Loucy (cell line): ENCODE results near the gene ZNF69.

ENCODE experiments used
- H2AFZ ChIP-seq: fragments of 200-600 bp; sonication (generic); 2 replicates; pipeline ENCODE4 v1.6.0; 2016; ENCODE audit warnings: antibody characterized with exemption, mild to moderate bottlenecking, low read length, moderate library complexity
- H3F3A ChIP-seq: fragments of 200-600 bp; 2 replicates; pipeline ENCODE4 v1.6.0; 2016; ENCODE audit warnings: antibody characterized with exemption, low read depth, mild to moderate bottlenecking
- H3K27me3 ChIP-seq: fragments of 200-600 bp; sonication (generic); 2 replicates; pipeline ENCODE4 v1.6.1; 2014; ENCODE audit warnings: low read length, mild to moderate bottlenecking; ENCODE audit not compliant: insufficient read depth, poor library complexity, severe bottlenecking
- H3K36me3 ChIP-seq: fragments of 200-600 bp; sonication (generic); 2 replicates; pipeline ENCODE4 v1.6.1; 2016; ENCODE audit warnings: low read length; ENCODE audit not compliant: insufficient read depth
- H3K4me1 ChIP-seq: fragments of 200-600 bp; sonication (generic); 2 replicates; pipeline ENCODE4 v1.5.1; 2014; ENCODE audit warnings: low read length, mild to moderate bottlenecking; ENCODE audit not compliant: insufficient read depth, poor library complexity, severe bottlenecking
- H3K4me2 ChIP-seq: fragments of 200-600 bp; sonication (generic); 2 replicates; pipeline ENCODE4 v1.6.0; 2014; ENCODE audit warnings: antibody characterized with exemption, low read length, low read depth, mild to moderate bottlenecking; ENCODE audit not compliant: poor library complexity, severe bottlenecking
- H3K4me3 ChIP-seq: fragments of 200-600 bp; sonication (generic); 2 replicates; pipeline ENCODE4 v1.5.1; 2014; ENCODE audit warnings: low read length, mild to moderate bottlenecking, mixed read lengths; ENCODE audit not compliant: poor library complexity, severe bottlenecking
- H3K79me2 ChIP-seq: fragments of 200-600 bp; sonication (generic); 2 replicates; pipeline ENCODE4 v1.6.1; 2014; ENCODE audit warnings: low read length; ENCODE audit not compliant: insufficient read depth
- H3K9ac ChIP-seq: fragments of 200-600 bp; sonication (generic); 2 replicates; pipeline ENCODE4 v1.6.0; 2014; ENCODE audit warnings: mild to moderate bottlenecking, low read depth, low read length, moderate library complexity; ENCODE audit not compliant: poor library complexity, severe bottlenecking
- H3K9me2 ChIP-seq: fragments of 200-600 bp; sonication (generic); replicated peaks from 2 replicates; pipeline ENCODE4 v1.6.1; 2016; ENCODE audit warnings: low read depth, low read length, mixed read lengths
- H3K9me3 ChIP-seq: fragments of 200-600 bp; sonication (generic); 2 replicates; pipeline ENCODE4 v1.6.1; 2014; ENCODE audit warnings: mild to moderate bottlenecking, antibody characterized with exemption, low read length, low read depth; ENCODE audit not compliant: insufficient read depth
- H4K20me1 ChIP-seq: fragments of 200-600 bp; sonication (generic); 2 replicates; pipeline ENCODE4 v1.6.0; 2014; ENCODE audit warnings: antibody characterized with exemption, low read length, mild to moderate bottlenecking; ENCODE audit not compliant: insufficient read depth, poor library complexity, severe bottlenecking
- EZH2phosphoT487 ChIP-seq: fragments of 200-600 bp; IDR thresholded peaks from 2 replicates; pipeline ENCODE4 v1.6.1; 2018; ENCODE audit warnings: antibody characterized with exemption, mild to moderate bottlenecking, moderate library complexity, borderline replicate concordance
- TF ChIP-seq, protein P1 (sequence below): fragments of 200-600 bp; sonication (generic); conservative IDR thresholded peaks from 2 replicates; pipeline ENCODE4 v1.5.1; 2014; ENCODE audit warnings: mild to moderate bottlenecking, antibody characterized with exemption, low read length

ZNF69 gene

DNA sequence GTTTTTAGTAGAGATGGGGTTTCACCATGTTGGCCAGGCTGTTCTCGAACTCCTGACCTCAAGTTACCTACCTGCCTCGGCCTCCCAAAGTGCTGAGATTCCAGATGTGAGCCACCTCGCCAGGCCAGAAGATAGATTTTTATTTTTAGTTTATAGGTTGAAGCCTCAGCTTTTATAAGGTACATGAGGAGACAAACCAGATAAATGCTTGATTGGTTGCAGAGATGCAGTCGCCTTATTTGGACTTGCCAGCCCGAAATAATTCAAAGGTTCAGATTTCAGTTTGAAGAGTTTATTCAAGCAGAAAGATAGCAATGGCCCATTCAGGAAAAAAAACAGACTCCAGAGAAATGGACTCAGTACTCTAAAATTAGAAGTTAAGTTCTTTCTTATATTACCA is 3.1 kb downstream of the ZNF69 start:
- Histone ChIP-seq H3K9me2 (no peaks in the 10 kb centered on the region), H3K4me2 (no peak overlapping the region), H3K4me1 (peaks cover 12% of the 10 kb centered on the region), H3K4me3 (no peak overlapping the region), H3K36me3 (no peaks in the 10 kb centered on the region), H3K27me3 (no peaks in the 10 kb centered on the region), H2AFZ (no peak overlapping the region), H3K79me2 (peaks cover 8% of the 10 kb centered on the region), H4K20me1 (no peaks in the 10 kb centered on the region), H3K9ac (no peak overlapping the region), H3K9me3 (no peaks in the 10 kb centered on the region), H3F3A (no peaks in the 10 kb centered on the region)
- TF ChIP-seq EZH2phosphoT487, result no peak
- TF ChIP-seq, protein P1, sequence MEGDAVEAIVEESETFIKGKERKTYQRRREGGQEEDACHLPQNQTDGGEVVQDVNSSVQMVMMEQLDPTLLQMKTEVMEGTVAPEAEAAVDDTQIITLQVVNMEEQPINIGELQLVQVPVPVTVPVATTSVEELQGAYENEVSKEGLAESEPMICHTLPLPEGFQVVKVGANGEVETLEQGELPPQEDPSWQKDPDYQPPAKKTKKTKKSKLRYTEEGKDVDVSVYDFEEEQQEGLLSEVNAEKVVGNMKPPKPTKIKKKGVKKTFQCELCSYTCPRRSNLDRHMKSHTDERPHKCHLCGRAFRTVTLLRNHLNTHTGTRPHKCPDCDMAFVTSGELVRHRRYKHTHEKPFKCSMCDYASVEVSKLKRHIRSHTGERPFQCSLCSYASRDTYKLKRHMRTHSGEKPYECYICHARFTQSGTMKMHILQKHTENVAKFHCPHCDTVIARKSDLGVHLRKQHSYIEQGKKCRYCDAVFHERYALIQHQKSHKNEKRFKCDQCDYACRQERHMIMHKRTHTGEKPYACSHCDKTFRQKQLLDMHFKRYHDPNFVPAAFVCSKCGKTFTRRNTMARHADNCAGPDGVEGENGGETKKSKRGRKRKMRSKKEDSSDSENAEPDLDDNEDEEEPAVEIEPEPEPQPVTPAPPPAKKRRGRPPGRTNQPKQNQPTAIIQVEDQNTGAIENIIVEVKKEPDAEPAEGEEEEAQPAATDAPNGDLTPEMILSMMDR, result no peak

DNA sequence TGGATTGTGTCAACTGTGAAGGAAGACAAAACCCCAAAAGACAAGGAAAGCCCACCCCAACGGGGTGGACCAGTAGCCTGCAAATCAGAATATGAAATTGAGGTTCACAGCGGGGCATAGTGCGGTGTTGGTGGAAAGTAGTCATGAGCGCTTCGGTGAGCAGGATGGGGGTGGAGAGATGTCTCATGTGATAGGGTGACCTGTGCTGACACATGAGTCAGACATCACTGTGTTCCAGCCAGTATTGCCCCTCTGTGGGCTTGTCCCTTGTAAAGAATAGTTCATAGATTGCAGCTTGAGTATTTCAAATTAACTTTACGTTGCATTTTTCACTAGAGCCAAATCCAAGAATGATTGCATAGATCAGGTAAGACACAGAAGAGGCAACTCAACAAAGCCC is 7.3 kb downstream of the ZNF69 start:
- Histone ChIP-seq H4K20me1 (no peaks in the 10 kb centered on the region), H3K36me3 (no peaks in the 10 kb centered on the region), H3K9me3 (no peaks in the 10 kb centered on the region), H2AFZ (no peak overlapping the region), H3F3A (no peaks in the 10 kb centered on the region), H3K4me1 (no peaks in the 10 kb centered on the region), H3K79me2 (no peaks in the 10 kb centered on the region), H3K9ac (no peak overlapping the region), H3K9me2 (no peaks in the 10 kb centered on the region), H3K27me3 (no peaks in the 10 kb centered on the region), H3K4me2 (no peak overlapping the region), H3K4me3 (no peak overlapping the region)
- TF ChIP-seq, protein P1, result no peak

GRCh38 chr19:11902228-11902627 is 14.6 kb downstream of the ZNF69 start:
- Histone ChIP-seq H3K4me1 (no peaks in the 10 kb centered on the region), H3F3A (no peaks in the 10 kb centered on the region), H3K9ac (no peak overlapping the region), H3K27me3 (no peaks in the 10 kb centered on the region), H3K9me3 (peaks cover 23% of the 10 kb centered on the region; the same call in 1 of the 2 replicates), H3K79me2 (no peaks in the 10 kb centered on the region), H3K36me3 (peaks cover 24% of the 10 kb centered on the region; the same call in 1 of the 2 replicates), H3K4me3 (no peak overlapping the region), H3K4me2 (no peak overlapping the region), H4K20me1 (no peaks in the 10 kb centered on the region), H2AFZ (no peak overlapping the region), H3K9me2 (no peaks in the 10 kb centered on the region)
- no peak for TF ChIP-seq EZH2phosphoT487
- TF ChIP-seq, protein P1, result no peak
